Measurements from ENCODE around the gene PLEKHG3.

The PLEKHG3 gene

GRCh38 chr14:64763085-64763782 is 59.0 kb downstream of the PLEKHG3 start:
- no peaks in the 10 kb centered on the region for H3K27me3 ChIP-seq (ENCODE audit: insufficient read depth, low read length, poor library complexity, severe bottlenecking)
- H4K20me1 ChIP-seq (ENCODE audit: insufficient read depth, low read length, poor library complexity, severe bottlenecking): no peaks in the 10 kb centered on the region
- H2AFZ ChIP-seq (ENCODE audit: low read length): peak overlapping the region; percentile 53; the same call in 1 of the 2 replicates
- peaks cover 29% of the 10 kb centered on the region for H3K4me1 ChIP-seq (ENCODE audit: insufficient read depth, low read length, poor library complexity, severe bottlenecking)
- H3K9me2 ChIP-seq (replicated peaks; ENCODE audit: low read depth, low read length): no peaks in the 10 kb centered on the region
- H3F3A ChIP-seq (ENCODE audit: low read depth): no peaks in the 10 kb centered on the region
- no peak overlapping the region for H3K4me2 ChIP-seq (ENCODE audit: low read depth, low read length, poor library complexity, severe bottlenecking)
- no peak for TF ChIP-seq EZH2phosphoT487 (IDR thresholded peaks at IDR 0.05; ENCODE audit: borderline replicate concordance)
- TF ChIP-seq CTCF (conservative IDR thresholded peaks at IDR 0.05; ENCODE audit: low read length): no peak
- H3K4me3 ChIP-seq (ENCODE audit: low read length, poor library complexity, severe bottlenecking): no peak overlapping the region
- H3K9ac ChIP-seq (ENCODE audit: low read depth, low read length, poor library complexity, severe bottlenecking): no peak overlapping the region
- no peaks in the 10 kb centered on the region for H3K9me3 ChIP-seq (ENCODE audit: insufficient read depth, low read depth, low read length)
- H3K36me3 ChIP-seq (ENCODE audit: insufficient read depth, low read length): no peaks in the 10 kb centered on the region
- no peaks in the 10 kb centered on the region for H3K79me2 ChIP-seq (ENCODE audit: insufficient read depth, low read length)

GRCh38 chr14:64763801-64764621 is 59.8 kb downstream of the PLEKHG3 start:
- TF ChIP-seq CTCF (conservative IDR thresholded peaks at IDR 0.05; ENCODE audit: low read length) (peak; percentile 68), EZH2phosphoT487 (IDR thresholded peaks at IDR 0.05; ENCODE audit: borderline replicate concordance) (no peak)
- H3K9me3 ChIP-seq (ENCODE audit: insufficient read depth, low read depth, low read length): no peaks in the 10 kb centered on the region
- no peaks in the 10 kb centered on the region for H3K9me2 ChIP-seq (replicated peaks; ENCODE audit: low read depth, low read length)
- H3K36me3 ChIP-seq (ENCODE audit: insufficient read depth, low read length): no peaks in the 10 kb centered on the region
- H3K9ac ChIP-seq (ENCODE audit: low read depth, low read length, poor library complexity, severe bottlenecking): no peak overlapping the region
- peak overlapping the region; percentile 69 for H2AFZ ChIP-seq (ENCODE audit: low read length)
- H3K79me2 ChIP-seq (ENCODE audit: insufficient read depth, low read length): no peaks in the 10 kb centered on the region
- peaks cover 29% of the 10 kb centered on the region for H3K4me1 ChIP-seq (ENCODE audit: insufficient read depth, low read length, poor library complexity, severe bottlenecking)
- H3K27me3 ChIP-seq (ENCODE audit: insufficient read depth, low read length, poor library complexity, severe bottlenecking): no peaks in the 10 kb centered on the region
- H3K4me2 ChIP-seq (ENCODE audit: low read depth, low read length, poor library complexity, severe bottlenecking): peak overlapping the region; percentile 51
- no peak overlapping the region for H3K4me3 ChIP-seq (ENCODE audit: low read length, poor library complexity, severe bottlenecking)
- no peaks in the 10 kb centered on the region for H3F3A ChIP-seq (ENCODE audit: low read depth)
- H4K20me1 ChIP-seq (ENCODE audit: insufficient read depth, low read length, poor library complexity, severe bottlenecking): no peaks in the 10 kb centered on the region

- Histone ChIP-seq H3K4me3 (ENCODE audit: low read length, poor library complexity, severe bottlenecking) (no peak overlapping the region), H3K9me3 (ENCODE audit: insufficient read depth, low read depth, low read length) (no peaks in the 10 kb centered on the region), H3K4me1 (ENCODE audit: insufficient read depth, low read length, poor library complexity, severe bottlenecking) (peaks cover 29% of the 10 kb centered on the region), H3K9me2 (replicated peaks; ENCODE audit: low read depth, low read length) (no peaks in the 10 kb centered on the region), H3K79me2 (ENCODE audit: insufficient read depth, low read length) (no peaks in the 10 kb centered on the region), H2AFZ (ENCODE audit: low read length) (peak overlapping the region; percentile 69), H4K20me1 (ENCODE audit: insufficient read depth, low read length, poor library complexity, severe bottlenecking) (no peaks in the 10 kb centered on the region), H3K36me3 (ENCODE audit: insufficient read depth, low read length) (no peaks in the 10 kb centered on the region), H3K4me2 (ENCODE audit: low read depth, low read length, poor library complexity, severe bottlenecking) (peak overlapping the region; percentile 51), H3K27me3 (ENCODE audit: insufficient read depth, low read length, poor library complexity, severe bottlenecking) (no peaks in the 10 kb centered on the region), H3F3A (ENCODE audit: low read depth) (no peaks in the 10 kb centered on the region), H3K9ac (ENCODE audit: low read depth, low read length, poor library complexity, severe bottlenecking) (no peak overlapping the region)
- no peak for TF ChIP-seq EZH2phosphoT487 (IDR thresholded peaks at IDR 0.05; ENCODE audit: borderline replicate concordance)
- peak; percentile 81 for TF ChIP-seq CTCF (conservative IDR thresholded peaks at IDR 0.05; ENCODE audit: low read length)
Observed at GRCh38 chr14:64764641-64765520, 60.7 kb downstream of the PLEKHG3 start.

Data from Loucy (cell line).